Suprapubic skin (tissue), 4 donors: ENCODE data around the gene STAG2.

Source experiments
- EP300 ChIP-seq: sonication (generic); formaldehyde crosslinking; IDR thresholded peaks from one replicate; pipeline ENCODE4 v1.6.1; 2017; ENCODE audit warnings: antibody characterized with exemption
- POLR2A ChIP-seq, 2 donors: fragments of 450-650 bp; IDR thresholded peaks; one replicate each; pipeline ENCODE4 v1.6.1; 2017; ENCODE audit warnings: antibody characterized with exemption in 2 of 2, mild to moderate bottlenecking in 2 of 2, moderate library complexity in 2 of 2
- POLR2AphosphoS5 ChIP-seq, 3 donors: sonication (generic); formaldehyde crosslinking; IDR thresholded peaks; one replicate each; pipeline ENCODE4 v1.6.1; 2017; ENCODE audit warnings: antibody characterized with exemption in 3 of 3
- TF ChIP-seq, protein P1 (sequence below), 2 donors: fragments of 200-600 bp in 1 of 2; fragments of 450-650 bp in 1 of 2; sonication (generic) in 1 of 2; IDR thresholded peaks; one replicate each; pipeline ENCODE4 v1.5.1; 2016 to 2019; ENCODE audit warnings: antibody characterized with exemption in 2 of 2, mild to moderate bottlenecking in 1 of 2, moderate library complexity in 1 of 2

DNA sequence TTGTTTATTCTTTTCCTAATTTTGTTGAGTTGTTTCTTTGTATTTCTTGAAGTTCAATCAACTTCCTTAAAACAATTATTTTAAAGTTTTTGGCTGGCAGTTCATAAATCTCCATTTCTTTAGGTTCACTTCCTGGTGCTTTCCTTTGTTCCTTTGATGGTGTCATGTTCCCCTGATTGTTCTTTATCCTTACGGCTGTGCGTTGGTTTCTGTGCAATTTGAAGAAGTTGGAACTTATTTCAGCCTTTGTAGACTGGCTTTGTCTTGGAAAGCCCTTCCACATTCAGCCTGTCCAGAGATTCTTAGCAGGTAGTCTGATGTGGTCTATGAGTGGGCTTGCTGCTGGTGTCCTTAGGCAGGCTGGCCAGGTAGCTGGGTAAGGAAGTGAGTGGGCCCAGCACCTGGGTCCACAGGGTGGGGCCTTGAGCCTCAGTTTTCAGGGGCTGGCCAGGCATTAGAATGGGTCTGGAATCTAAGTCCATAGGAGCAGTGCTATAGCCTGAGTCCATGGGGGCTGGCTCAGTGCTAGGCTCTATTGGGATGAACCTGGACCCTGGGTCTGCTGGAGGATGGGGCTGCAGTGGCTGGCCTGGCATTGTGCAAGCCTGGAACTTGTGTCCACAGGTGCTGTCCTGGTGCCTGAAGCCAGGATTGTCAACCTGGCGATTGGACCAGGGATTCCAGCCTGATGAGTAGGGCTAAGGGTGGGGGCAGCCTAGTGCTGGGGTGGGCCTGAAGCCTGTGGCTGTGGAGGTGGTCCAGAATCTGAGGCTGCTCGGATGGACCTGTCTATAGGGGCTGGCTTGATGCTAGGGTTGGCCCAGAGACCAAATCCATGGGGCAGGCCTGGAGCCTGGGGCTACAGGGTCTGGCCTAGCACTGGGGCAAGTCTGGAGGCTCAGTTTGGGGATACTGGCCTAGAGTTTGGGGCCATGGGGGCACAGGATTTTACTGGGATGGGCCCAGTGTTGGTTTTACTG is 152.4 kb downstream of the STAG2 start:
- TF ChIP-seq, protein P1, sequence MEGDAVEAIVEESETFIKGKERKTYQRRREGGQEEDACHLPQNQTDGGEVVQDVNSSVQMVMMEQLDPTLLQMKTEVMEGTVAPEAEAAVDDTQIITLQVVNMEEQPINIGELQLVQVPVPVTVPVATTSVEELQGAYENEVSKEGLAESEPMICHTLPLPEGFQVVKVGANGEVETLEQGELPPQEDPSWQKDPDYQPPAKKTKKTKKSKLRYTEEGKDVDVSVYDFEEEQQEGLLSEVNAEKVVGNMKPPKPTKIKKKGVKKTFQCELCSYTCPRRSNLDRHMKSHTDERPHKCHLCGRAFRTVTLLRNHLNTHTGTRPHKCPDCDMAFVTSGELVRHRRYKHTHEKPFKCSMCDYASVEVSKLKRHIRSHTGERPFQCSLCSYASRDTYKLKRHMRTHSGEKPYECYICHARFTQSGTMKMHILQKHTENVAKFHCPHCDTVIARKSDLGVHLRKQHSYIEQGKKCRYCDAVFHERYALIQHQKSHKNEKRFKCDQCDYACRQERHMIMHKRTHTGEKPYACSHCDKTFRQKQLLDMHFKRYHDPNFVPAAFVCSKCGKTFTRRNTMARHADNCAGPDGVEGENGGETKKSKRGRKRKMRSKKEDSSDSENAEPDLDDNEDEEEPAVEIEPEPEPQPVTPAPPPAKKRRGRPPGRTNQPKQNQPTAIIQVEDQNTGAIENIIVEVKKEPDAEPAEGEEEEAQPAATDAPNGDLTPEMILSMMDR (IDR thresholded peaks at IDR 0.05), result no peak
- no peak for TF ChIP-seq POLR2A (IDR thresholded peaks at IDR 0.05)
- TF ChIP-seq POLR2AphosphoS5 (IDR thresholded peaks at IDR 0.05), result no peak
- TF ChIP-seq EP300, result no peak
